GM23338 (cell line): ENCODE data around the gene PHKA2.

Source experiments
- EZH2 ChIP-seq: fragments of 200-600 bp; sonication (generic); IDR thresholded peaks from one replicate; pipeline ENCODE4 v1.8.0; 2017; ENCODE audit warnings: antibody characterized with exemption, mild to moderate bottlenecking, low read depth; ENCODE audit not compliant: unreplicated experiment
- POLR2AphosphoS5 ChIP-seq: IDR thresholded peaks from 2 replicates; pipeline ENCODE4 v1.6.1; 2016; ENCODE audit warnings: antibody characterized with exemption, low read depth
- TF ChIP-seq, protein P1 (sequence below), 2 experiments: fragments of 200-600 bp in 1 of 2; sonication (generic) in 1 of 2; conservative IDR thresholded peaks; 2 replicates each; pipeline versions ENCODE4 v1.5.1 to v1.6.1; 2016 to 2017; ENCODE audit warnings: antibody characterized with exemption in 2 of 2, low read depth in 2 of 2, mild to moderate bottlenecking in 2 of 2, moderate library complexity in 1 of 2

DNA sequence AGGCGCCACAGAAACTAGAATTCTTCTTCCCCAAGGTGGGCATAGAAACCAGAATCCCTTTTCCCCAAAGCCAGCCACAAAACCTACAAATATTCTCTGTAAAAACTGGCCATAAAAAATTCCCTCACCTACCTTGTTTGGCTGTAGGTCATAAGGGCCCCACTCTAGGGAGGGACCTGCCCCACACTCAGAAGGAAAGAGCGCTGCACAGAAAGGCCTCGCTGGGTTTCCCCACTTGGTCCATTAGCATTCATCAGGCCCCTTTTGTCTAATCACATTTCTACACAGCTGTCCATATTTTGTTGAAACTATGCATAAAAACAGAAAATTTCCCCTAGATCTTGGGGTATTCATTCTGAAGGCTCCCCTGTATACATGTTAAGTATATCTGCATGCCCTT lies 54.1 kb downstream of the PHKA2 start:
- TF ChIP-seq POLR2AphosphoS5 (no peak), EZH2 (no peak)
- TF ChIP-seq, protein P1, sequence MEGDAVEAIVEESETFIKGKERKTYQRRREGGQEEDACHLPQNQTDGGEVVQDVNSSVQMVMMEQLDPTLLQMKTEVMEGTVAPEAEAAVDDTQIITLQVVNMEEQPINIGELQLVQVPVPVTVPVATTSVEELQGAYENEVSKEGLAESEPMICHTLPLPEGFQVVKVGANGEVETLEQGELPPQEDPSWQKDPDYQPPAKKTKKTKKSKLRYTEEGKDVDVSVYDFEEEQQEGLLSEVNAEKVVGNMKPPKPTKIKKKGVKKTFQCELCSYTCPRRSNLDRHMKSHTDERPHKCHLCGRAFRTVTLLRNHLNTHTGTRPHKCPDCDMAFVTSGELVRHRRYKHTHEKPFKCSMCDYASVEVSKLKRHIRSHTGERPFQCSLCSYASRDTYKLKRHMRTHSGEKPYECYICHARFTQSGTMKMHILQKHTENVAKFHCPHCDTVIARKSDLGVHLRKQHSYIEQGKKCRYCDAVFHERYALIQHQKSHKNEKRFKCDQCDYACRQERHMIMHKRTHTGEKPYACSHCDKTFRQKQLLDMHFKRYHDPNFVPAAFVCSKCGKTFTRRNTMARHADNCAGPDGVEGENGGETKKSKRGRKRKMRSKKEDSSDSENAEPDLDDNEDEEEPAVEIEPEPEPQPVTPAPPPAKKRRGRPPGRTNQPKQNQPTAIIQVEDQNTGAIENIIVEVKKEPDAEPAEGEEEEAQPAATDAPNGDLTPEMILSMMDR (conservative IDR thresholded peaks at IDR 0.05; ENCODE audit: low read depth in 2 of 2), result no peak
